GM21526 (cell line): ENCODE data around the gene STRADA.
"Not testable (repeated sequence)": the region's sequence is repeated elsewhere in the genome, so short reads cannot be mapped to it uniquely, and the experiment has no call there.

Source experiments
- ATAC-seq: cut with Tn5 transposase; IDR thresholded peaks from one replicate; pipeline ENCODE4 v1.9.1; 2021; ENCODE audit warnings: moderate library complexity; ENCODE audit not compliant: unreplicated experiment, low FRiP score

Gene STRADA

GRCh38 chr17:63758428-63758827 is 16.8 kb upstream of the STRADA start:
- no peak for ATAC-seq

- no peak for ATAC-seq
Measured at GRCh38 chr17:63754046-63754445, 12.4 kb upstream of the STRADA start.

GRCh38 chr17:63753215-63753614 is 11.6 kb upstream of the STRADA start:
- no peak for ATAC-seq

DNA sequence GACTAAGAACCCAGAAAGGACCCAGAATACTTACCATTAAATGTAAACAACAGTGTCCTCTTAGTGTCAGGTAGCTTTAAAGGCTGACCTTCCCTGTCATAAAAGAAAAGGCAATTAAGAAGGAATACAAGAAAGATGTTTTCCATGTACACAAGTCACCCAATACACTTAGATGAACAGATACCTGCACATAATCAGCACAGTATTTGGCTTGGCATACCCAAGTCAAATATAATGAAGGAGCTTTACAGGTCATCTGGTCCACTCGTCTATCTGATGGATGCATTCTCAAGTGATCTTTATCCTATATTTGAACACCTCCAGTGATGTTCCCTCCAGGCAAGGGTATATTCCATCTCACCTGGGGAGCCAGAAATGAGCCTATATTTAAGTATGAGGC is 11.1 kb upstream of the STRADA start:
- ATAC-seq = no peak

GRCh38 chr17:63751806-63752205 is 10.2 kb upstream of the STRADA start:
- ATAC-seq = no peak

DNA sequence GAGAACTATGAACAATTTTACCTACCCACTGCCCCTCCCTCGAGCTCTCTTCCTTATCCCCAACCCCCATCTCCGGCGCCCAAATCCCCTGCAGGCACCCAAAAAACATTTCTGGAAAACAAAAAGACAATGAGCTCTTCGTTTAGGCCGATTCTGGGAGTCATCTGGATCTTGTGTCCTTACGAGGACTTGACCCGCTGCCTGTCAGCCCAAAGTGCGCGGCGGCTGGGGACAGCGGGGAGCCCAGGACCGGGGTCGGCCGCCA is 524 bp downstream of the STRADA start:
- peak; percentile 13 for ATAC-seq

GRCh38 chr17:63740464-63741142 is 996 bp downstream of the STRADA start:
- no peak for ATAC-seq

DNA sequence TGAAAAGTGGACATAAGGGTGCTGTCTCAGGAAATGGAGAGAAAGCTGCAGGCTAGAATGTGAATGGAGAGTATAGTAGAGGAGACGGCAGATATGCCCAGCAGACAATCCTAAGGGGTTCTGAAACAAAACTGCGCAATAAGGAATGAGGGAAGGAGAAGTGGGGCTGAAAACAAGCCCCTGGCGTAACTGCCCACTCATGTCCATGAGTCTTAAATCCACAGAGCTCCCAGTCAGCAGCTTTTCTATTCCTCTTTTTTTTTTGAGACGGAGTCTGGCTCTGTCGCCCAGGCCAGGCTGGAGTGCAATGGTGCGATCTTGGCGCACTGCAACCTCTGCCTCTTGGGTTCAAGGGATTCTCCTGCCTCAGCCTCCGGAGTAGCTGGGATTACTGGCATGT is 5.9 kb downstream of the STRADA start:
- no peak for ATAC-seq

DNA sequence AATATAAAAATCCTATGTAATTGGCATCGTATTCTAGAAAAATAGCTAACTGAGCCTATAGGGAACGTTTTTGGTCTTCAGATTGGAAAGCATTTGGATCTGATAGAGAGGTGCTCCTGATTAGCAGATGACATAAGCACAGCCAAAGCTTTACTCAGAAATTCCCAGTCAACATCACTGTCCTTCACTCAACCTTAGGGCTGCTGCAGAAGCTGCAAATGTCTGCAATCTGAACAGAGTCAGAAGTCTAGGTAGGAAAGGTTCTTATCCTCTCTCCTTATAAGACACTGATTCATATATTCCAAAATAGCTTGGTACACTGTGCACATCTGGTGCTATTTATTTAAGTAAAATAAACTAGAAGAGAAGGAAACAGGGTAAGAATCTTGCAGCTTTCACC is 19.2 kb downstream of the STRADA start:
- ATAC-seq = no peak

DNA sequence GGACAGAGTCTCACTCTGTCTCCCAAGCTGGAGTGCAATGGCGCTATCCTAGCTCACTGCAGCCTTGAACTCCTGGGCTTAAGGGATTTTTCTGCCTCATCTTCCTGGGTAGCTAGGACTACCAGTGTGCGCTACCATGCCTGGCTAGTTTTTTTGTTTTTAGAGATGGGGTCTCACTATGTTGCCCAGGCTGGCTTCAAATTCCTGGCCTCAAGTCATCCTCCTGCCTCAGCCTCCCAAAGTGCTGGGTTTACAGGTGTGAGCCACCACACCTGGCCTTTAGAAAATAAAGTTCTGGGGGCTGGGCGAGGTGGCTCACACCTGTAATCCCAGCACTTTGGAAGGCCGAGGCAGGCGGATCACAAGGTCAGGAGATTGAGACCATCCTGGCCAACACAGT is 21.4 kb downstream of the STRADA start:
- not testable (repeated sequence) for ATAC-seq

DNA sequence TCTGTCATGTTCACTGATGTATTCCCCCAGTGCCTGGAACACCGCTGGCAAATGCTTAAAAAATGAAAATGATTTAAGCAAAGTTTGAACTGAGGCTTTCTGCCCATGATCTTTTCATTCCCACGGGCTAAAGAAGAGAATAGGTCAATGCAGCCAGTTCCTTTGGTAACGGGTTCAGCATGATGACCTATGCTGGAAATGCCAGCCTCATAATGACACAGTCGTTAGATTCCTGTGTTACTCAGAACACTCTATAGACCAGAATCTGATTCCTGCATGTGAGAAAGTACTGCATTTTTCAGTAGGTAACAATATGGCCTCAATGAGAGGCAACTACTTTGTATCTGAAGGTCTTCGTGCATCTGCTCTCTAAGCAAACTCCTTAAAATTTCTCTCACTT is 22.6 kb downstream of the STRADA start:
- ATAC-seq = no peak

DNA sequence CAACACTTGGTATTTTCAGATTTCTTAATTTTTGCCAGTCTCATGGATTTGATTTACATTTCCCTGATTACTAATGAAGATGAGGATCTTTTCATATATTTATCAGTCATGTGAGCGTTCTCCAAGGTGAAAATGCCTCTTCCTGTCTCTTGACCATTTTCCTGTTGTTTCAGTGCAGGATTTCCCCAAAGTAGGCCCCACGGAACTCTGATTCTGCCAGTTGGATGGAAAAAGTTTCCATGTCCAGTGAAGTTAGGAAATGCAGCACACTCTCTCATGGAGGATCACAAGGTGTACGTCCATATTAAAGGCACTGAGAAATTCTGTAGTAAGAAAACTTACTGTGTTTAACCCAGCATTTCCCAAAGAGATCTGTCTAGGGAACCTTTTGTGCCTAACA is 25.2 kb downstream of the STRADA start:
- ATAC-seq = no peak

DNA sequence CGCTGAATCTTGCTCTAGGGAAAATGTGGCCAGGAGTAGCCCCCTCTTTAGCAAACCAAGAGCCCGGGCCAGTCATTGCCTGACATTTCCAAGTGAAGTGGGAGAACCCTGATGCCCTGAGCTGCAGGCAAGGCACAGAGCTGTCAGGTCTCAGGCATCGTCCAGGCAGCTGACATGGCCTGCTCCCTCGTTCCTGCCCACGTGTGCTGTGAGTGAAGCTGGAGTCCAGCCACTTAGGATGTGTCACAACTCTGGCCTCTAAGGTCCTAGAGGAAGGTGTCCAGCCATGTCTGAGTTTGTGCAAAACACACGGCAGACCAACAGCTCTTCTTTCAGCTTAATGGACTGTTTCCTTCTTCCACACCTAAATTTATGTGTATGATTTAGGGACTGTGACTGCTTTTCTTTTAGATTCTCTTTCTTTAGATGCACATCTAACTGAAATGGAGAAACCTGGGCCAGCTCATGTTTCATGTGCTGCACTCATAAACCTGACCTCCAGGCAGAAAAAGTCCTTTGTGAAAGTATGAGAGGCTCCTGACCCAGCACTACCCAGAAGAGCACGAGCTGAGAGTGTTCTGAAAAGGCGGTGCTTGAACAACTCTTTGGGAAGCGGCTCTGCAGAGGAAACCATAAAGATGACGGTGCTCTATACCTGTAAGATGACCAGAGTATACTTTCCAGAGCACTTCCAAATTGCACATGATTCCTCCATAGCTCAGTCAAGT is 26.9 kb downstream of the STRADA start:
- ATAC-seq = no peak

- ATAC-seq = no peak
Measured at GRCh38 chr17:63709110-63709509, 32.5 kb downstream of the STRADA start.

GRCh38 chr17:63707151-63707550 is 34.4 kb downstream of the STRADA start:
- no peak for ATAC-seq

- no peak for ATAC-seq
Measured at GRCh38 chr17:63706336-63707082, 35.1 kb downstream of the STRADA start.

GRCh38 chr17:63705657-63706056 is 35.9 kb downstream of the STRADA start:
- ATAC-seq = no peak

GRCh38 chr17:63704836-63705235 is 36.8 kb downstream of the STRADA start:
- no peak for ATAC-seq

DNA sequence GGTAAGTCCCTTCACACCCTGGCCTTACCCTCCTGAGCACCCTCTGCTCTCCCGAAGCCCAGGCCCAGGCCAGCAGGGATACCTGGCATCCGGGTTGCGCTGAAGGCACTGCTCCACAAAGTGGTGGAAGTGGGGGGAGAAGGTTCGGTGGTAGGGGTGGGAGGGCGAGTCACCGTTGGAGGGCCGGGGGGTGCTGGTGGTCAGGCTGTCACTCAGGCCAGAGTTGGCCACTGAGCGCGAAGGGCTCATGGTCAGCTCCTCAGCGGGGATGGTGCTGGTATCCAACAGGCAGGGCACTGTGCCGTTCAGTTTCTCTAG is 37.4 kb downstream of the STRADA start:
- ATAC-seq = no peak

DNA sequence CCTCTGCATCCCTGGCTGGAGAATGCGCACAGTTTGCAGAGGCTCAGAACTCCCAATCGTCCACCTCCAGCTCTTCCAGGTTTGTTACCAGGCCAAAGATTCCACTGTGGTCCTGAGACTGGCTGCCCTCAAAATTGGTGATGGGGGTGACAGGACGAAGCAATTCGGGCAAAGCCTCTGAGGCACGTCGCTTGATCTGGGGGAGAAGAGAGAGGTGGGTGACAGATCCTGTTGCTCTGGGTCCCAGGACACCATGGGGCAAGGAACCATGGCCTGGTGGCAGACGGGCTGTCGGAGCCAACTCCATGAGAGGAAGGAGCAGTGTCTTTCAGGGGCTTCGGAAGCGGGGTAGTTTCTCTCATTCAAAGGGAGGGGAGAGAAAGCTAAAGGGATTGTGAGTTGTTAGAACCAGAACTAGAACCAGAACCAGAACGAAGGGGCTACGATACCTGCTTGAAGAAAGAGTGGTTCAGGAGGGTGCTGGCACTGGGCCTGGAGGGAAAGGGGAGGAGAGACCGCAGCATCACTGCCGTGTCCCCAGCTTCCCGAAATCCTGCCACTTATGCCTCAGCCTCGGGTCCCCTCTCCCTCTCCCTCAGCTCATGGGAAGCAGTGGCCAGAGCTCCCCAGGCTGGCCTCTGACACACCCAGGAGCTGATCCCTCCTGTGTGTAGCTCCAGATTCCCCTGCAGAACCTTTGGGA is 37.9 kb downstream of the STRADA start:
- ATAC-seq = no peak

GRCh38 chr17:63703029-63703428 is 38.6 kb downstream of the STRADA start:
- no peak for ATAC-seq

DNA sequence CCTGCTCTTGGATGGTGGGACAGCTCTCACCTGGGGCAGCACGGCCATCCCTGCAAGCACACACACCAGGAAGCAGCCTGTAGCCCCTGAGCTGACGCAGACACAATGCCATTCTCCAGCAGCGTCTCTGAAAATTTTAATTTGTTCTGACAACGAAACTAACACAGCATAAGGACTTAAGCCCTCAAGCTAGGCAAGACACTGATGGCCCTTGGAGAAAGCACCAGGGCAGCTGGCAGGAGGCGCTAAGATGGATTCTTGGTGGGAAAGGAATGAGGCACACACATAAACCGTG is 38.9 kb downstream of the STRADA start:
- no peak for ATAC-seq
